ENCODE results near the gene HACD2. TPM values are rescaled to one million over a fixed set of nuclear protein-coding genes. Genes with fewer than 3 reads are reported as not detected.

Gene HACD2
- total RNA-seq, 4 donors from 2014 or later = 24.9 to 51.6 (median 36.0) TPM

- 87 to 100% methylated on average over 1 of the region's 1 CpG for WGBS, 2 donors
- TF ChIP-seq POLR2A (IDR thresholded peaks at IDR 0.05) (no peak), CTCF (IDR thresholded peaks at IDR 0.05) (no peak), EP300 (IDR thresholded peaks at IDR 0.05) (no peak)
- H3K36me3 ChIP-seq = no peaks in the 10 kb centered on the region
- no peak for DNase-seq (ENCODE audit: low spot score in 2 of 2)
- H3K27me3 ChIP-seq = no peaks in the 10 kb centered on the region
- no peak overlapping the region for H3K27ac ChIP-seq
- H3K4me1 ChIP-seq = no peaks in the 10 kb centered on the region
- no peaks in the 10 kb centered on the region for H3K9me3 ChIP-seq
- no peak overlapping the region for H3K4me3 ChIP-seq
These were observed 49.3 kb downstream of the HACD2 start for GRCh38 chr3:123535580-123535979.

GRCh38 chr3:123534264-123534663 is 50.6 kb downstream of the HACD2 start:
- DNase-seq (ENCODE audit: low spot score in 2 of 2) = no peak
- Histone ChIP-seq H3K4me1 (no peaks in the 10 kb centered on the region), H3K4me3 (no peak overlapping the region), H3K9me3 (no peaks in the 10 kb centered on the region), H3K27me3 (no peaks in the 10 kb centered on the region), H3K36me3 (no peaks in the 10 kb centered on the region), H3K27ac (no peak overlapping the region)
- 94 to 95% methylated on average over 4 of the region's 4 CpGs for WGBS, 2 donors
- TF ChIP-seq POLR2A (IDR thresholded peaks at IDR 0.05) = no peak
- no peak for TF ChIP-seq EP300 (IDR thresholded peaks at IDR 0.05)
- TF ChIP-seq CTCF (IDR thresholded peaks at IDR 0.05) = no peak

- H3K9me3 ChIP-seq = no peaks in the 10 kb centered on the region
- no peaks in the 10 kb centered on the region for H3K36me3 ChIP-seq
- WGBS, 2 donors = 88 to 93% methylated on average over 2 of the region's 2 CpGs
- H3K4me1 ChIP-seq = no peaks in the 10 kb centered on the region
- H3K27me3 ChIP-seq = no peaks in the 10 kb centered on the region
- H3K27ac ChIP-seq = no peak overlapping the region
- H3K4me3 ChIP-seq = no peak overlapping the region
- DNase-seq (ENCODE audit: low spot score in 2 of 2) = no peak
- TF ChIP-seq CTCF (IDR thresholded peaks at IDR 0.05) = no peak
- no peak for TF ChIP-seq POLR2A (IDR thresholded peaks at IDR 0.05)
- no peak for TF ChIP-seq EP300 (IDR thresholded peaks at IDR 0.05)
These were observed 51.2 kb downstream of the HACD2 start for GRCh38 chr3:123533554-123534159.

GRCh38 chr3:123528130-123528529 is 56.7 kb downstream of the HACD2 start:
- 80 to 92% methylated on average over 2 of the region's 2 CpGs for WGBS, 2 donors

More at GRCh38 chr3:123528130-123528529, 56.7 kb downstream of the HACD2 start:
- Histone ChIP-seq H3K27me3 (no peaks in the 10 kb centered on the region), H3K9me3 (no peaks in the 10 kb centered on the region), H3K4me1 (peaks cover 0 to 9% (median 0%) of the 10 kb centered on the region in 4 donors), H3K36me3 (peaks cover 0 to 41% (median 0%) of the 10 kb centered on the region in 3 donors), H3K27ac (no peak overlapping the region), H3K4me3 (no peak overlapping the region)
- no peak for DNase-seq (ENCODE audit: low spot score in 2 of 2)
- TF ChIP-seq CTCF (IDR thresholded peaks at IDR 0.05) (no peak), POLR2A (IDR thresholded peaks at IDR 0.05) (no peak), EP300 (IDR thresholded peaks at IDR 0.05) (no peak)

Measured in tibial nerve (tissue), 4 donors.